Anterior cingulate cortex (tissue), 58 donors: Measurements from ENCODE around the gene UBE2Q1.

Experiments
- DNase-seq, 58 donors: peaks; one replicate each; lab custom pipeline; 2025; lab: John Stamatoyannopoulos, UW

Gene UBE2Q1

GRCh38 chr1:154578058-154578418 lies 19.6 kb upstream of the UBE2Q1 start:
- DNase-seq, result no peak

- DNase-seq, result no peak
These were observed 19.0 kb upstream of the UBE2Q1 start for GRCh38 chr1:154577346-154578057.

- peak in 12 of 58 donors; percentile 7 to 45 (median 32) for DNase-seq
These were observed 17.6 kb upstream of the UBE2Q1 start for GRCh38 chr1:154575951-154576566.

GRCh38 chr1:154575147-154575927 lies 16.9 kb upstream of the UBE2Q1 start:
- peak in 3 of 58 donors; percentile 24 to 43 (median 41) for DNase-seq

GRCh38 chr1:154574716-154575115 lies 16.3 kb upstream of the UBE2Q1 start:
- peak in 39 of 58 donors; percentile 6 to 79 (median 34) for DNase-seq

- DNase-seq, result no peak
These were observed 14.7 kb upstream of the UBE2Q1 start for GRCh38 chr1:154573168-154573510.

GRCh38 chr1:154572468-154573167 lies 14.2 kb upstream of the UBE2Q1 start:
- no peak for DNase-seq

GRCh38 chr1:154571964-154572288 lies 13.5 kb upstream of the UBE2Q1 start:
- DNase-seq, result no peak

GRCh38 chr1:154571244-154571963 lies 12.9 kb upstream of the UBE2Q1 start:
- DNase-seq, result no peak

- DNase-seq, result no peak
These were observed 9.8 kb upstream of the UBE2Q1 start for GRCh38 chr1:154568157-154568815.

- DNase-seq, result peak in 52 of 58 donors; percentile 13 to 78 (median 44)
These were observed 9.1 kb upstream of the UBE2Q1 start, which contains the start of gene CHRNB2 for GRCh38 chr1:154567386-154568156. Gene CHRNB2, plus strand, starts transcription at chr1:154567778. Its CDS starts 267 bp downstream, at chr1:154568045.

GRCh38 chr1:154565876-154566275 lies 7.4 kb upstream of the UBE2Q1 start:
- DNase-seq, result no peak

- DNase-seq, result peak; percentile 14 to 94 (median 81)
These were observed 1.1 kb upstream of the UBE2Q1 start for GRCh38 chr1:154559466-154560044.

GRCh38 chr1:154558720-154559465 lies 431 bp upstream of the UBE2Q1 start:
- DNase-seq, result peak; percentile 84 to 100 (median 99)

GRCh38 chr1:154557248-154557938 lies 1.1 kb downstream of the UBE2Q1 start:
- DNase-seq, result no peak

- DNase-seq, result no peak
These were observed 2.0 kb downstream of the UBE2Q1 start for GRCh38 chr1:154556422-154556821.
